Measurements from ENCODE around the gene YOD1.

DNA sequence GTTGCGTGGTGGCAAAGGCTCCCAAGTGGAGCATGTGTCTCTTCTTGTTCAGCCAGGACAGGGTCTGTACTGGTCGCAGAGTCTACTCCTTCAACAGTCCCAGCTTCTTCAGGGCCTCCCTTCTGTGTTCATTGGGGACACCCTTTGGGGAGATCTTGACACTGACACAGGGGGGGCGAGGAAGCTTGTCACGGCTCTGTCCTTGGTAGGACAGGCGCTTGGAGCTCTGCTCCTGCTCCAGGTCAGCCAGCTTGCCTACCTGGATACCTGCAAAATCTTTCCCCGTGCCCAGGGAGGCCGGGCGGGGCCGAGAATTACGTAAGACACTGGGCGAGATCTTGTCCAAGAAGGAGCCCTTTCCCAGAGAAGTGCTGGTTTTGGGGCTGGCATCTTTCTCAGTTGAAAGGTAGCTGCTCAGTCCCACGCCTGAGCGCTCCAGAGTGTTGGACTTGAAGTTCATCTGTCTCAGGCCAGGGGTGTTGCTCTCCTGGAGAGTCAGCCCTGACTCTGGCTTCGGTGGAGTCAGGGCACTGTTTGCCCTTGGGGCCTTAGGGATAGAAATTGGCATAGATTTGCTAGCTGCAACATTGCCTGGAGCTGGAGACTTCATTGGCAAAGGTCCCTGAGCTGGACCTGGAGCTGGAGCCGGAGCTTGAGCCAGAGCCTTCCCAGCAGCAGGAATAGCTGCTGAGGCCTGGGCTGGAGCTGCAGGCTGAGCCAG lies 29.0 kb downstream of the YOD1 start:
- TF ChIP-seq, protein P1, sequence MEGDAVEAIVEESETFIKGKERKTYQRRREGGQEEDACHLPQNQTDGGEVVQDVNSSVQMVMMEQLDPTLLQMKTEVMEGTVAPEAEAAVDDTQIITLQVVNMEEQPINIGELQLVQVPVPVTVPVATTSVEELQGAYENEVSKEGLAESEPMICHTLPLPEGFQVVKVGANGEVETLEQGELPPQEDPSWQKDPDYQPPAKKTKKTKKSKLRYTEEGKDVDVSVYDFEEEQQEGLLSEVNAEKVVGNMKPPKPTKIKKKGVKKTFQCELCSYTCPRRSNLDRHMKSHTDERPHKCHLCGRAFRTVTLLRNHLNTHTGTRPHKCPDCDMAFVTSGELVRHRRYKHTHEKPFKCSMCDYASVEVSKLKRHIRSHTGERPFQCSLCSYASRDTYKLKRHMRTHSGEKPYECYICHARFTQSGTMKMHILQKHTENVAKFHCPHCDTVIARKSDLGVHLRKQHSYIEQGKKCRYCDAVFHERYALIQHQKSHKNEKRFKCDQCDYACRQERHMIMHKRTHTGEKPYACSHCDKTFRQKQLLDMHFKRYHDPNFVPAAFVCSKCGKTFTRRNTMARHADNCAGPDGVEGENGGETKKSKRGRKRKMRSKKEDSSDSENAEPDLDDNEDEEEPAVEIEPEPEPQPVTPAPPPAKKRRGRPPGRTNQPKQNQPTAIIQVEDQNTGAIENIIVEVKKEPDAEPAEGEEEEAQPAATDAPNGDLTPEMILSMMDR (conservative IDR thresholded peaks at IDR 0.05 in 1 of 2, IDR thresholded peaks at IDR 0.05 in 1 of 2; ENCODE audit: low read depth in 1 of 2, low read length in 2 of 2): no peak
- TF ChIP-seq EZH2 (IDR thresholded peaks at IDR 0.05; ENCODE audit: low read length, missing control alignments): no peak

Data from fibroblast of lung (primary cell).